WI38 (cell line): Measurements from ENCODE around the gene PTPA.
"Not testable (repeated sequence)": the region's sequence is repeated elsewhere in the genome, so short reads cannot be mapped to it uniquely, and the experiment has no call there.

ENCODE experiments used
- H3K4me3 ChIP-seq: 2 replicates; pipeline ENCODE4 v1.5.1; 2011; ENCODE audit warnings: low read depth, mild to moderate bottlenecking, control low read depth, low read length
- CTCF ChIP-seq: IDR thresholded peaks from 2 replicates; pipeline ENCODE4 v1.5.1; 2012; ENCODE audit warnings: low read depth, mild to moderate bottlenecking, control low read depth, low read length

The PTPA gene

DNA sequence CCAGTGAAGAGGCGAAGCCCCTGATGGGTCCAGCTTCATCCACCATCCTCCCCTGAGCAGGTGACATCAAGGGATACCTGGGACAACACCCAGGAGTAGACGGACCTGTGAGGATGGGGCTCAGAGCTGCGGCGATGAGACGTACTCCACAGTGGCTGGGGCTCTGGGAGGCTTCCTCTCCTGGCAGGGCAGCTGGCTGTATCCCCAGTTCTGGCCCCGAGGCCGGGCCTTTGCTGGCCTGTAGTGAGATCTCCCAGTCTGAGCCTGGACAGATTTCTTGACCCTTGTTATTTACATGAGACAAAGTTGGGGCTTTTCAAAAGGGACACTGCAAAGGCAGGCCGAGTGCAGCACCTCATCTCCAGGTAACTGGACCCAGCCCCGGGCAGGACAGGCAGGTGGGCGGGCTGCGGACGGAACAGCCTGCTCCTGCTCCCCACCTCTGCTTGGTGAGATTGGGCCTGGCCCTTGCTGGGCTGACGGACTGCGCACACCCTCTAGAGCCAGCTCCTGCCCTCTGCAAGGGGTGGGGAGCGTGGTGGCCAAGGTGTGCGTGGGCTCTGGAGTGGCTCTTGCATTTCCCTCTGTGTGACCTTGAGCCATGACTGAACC is 43.8 kb downstream of the PTPA start:
- no peak overlapping the region for H3K4me3 ChIP-seq
- no peak for TF ChIP-seq CTCF

GRCh38 chr9:129156163-129156562 is 44.9 kb downstream of the PTPA start:
- no peak for TF ChIP-seq CTCF
- H3K4me3 ChIP-seq: no peak overlapping the region

GRCh38 chr9:129160712-129161533 is 49.7 kb downstream of the PTPA start:
- no peak for TF ChIP-seq CTCF
- no peak overlapping the region for H3K4me3 ChIP-seq

GRCh38 chr9:129161534-129161837 is 50.3 kb downstream of the PTPA start:
- no peak for TF ChIP-seq CTCF

GRCh38 chr9:129162497-129163197 is 51.4 kb downstream of the PTPA start:
- TF ChIP-seq CTCF: no peak
- no peak overlapping the region for H3K4me3 ChIP-seq

More at GRCh38 chr9:129161534-129161837, 50.3 kb downstream of the PTPA start:
- no peak overlapping the region for H3K4me3 ChIP-seq

- not testable (repeated sequence) for H3K4me3 ChIP-seq
These were observed 52.0 kb downstream of the PTPA start for GRCh38 chr9:129163198-129163670.

DNA sequence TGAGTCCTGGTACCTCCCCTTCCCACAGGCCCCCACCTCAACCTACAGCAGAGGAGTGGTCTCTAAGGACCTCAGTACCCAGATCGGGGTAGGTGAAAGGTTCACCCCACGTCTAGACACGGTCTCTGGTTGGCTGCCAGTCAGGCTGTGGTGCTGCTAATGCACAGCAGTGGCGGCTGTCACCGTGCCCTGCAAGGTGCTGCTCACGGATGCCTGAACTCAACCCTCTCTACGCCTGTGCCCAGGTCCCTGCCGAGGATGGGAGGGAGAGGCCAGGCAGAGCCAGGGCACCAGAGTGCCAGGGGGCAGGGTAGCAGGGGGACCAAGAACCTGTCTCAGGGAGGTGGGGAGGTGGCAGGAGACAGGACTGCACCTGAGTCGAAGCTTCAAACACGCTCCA is 52.5 kb downstream of the PTPA start:
- no peak for TF ChIP-seq CTCF
- H3K4me3 ChIP-seq: no peak overlapping the region
